HS-27A (cell line): ENCODE results near the gene JARID2.

Source experiments
- DNase-seq: peaks from one replicate; pipeline ENCODE4 v3.0.0-alpha.2; 2012; ENCODE audit warnings: low read depth, missing footprints

Gene JARID2

DNA sequence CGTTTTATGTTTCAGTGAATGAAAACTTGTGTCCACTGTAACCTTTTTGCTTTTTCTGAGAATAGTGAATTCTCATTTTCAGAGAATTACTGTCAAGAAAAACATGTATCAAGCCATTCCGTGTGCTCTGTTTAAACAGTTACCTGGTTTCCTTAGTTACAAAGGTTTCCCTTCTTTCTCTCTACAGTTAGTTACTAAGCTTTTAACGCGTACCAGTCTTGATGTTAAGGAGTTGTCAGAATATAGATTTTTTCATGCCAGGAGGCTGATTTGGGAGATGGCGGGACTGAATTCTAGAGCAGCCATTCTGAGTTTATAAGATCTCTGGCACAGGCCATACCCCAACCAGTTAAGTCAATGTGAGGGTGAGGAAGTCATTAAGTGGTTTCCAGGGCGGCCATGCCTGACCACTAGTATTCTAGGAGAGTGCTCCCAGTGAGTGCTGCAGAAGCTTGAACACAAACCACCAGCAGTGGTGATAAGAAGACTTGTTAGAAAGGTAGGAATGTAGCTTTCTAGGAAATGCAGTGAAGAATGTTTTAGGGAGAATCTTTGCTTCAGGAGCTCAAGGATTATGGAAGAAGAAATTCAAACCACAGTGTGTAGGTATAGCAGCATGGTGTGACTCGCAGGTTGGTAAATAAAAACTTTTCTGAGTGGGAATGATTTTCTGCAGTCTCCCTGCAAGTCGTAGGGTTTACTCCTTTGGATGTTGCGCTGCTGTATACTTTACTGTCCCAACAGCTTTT, 112.9 kb downstream of the JARID2 start:
- no peak for DNase-seq

DNA sequence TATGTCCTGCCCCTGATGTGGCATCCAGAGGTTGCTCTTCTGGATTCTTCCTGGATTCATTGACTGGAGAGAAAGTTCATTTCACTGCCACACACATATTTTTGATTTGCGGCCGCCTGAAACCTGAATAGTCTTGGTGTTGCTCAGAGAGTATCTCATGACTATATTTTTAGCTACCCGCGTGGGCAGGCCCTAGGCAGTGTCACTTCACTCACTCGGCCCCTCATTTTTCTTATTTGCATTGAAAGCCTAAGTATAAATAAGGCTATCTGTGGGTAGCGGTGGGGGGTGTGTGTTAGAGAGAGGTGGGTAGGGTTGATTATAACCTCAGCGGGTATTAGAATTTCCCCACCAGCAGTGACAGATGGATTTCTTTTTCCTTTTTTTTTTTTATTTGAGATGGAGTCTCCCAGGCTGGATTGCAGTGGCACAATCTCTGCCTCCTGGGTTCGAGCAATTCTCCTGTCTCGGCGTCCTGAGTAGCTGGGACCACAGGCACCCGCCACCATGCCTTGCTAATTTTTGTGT, 113.5 kb downstream of the JARID2 start:
- DNase-seq = no peak

DNA sequence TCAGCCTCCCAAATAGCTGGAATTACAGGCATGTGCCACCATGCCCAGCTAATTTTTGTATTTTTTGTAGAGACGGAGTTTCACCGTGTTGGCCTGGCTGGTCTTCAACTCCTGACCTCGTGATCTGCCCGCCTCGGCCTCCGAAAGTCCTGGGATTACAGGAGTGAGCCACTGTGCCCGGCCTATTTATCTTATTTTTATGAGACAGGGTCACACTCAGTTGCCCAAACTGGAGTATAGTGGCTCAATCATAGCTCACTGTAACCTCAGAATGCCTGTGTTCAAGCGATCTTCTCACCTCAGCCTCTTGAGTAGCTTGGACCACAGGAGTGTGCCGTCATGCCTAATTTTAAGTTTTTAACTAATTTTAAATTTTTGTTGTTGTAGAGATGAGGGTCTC, 114.4 kb downstream of the JARID2 start:
- no peak for DNase-seq

DNA sequence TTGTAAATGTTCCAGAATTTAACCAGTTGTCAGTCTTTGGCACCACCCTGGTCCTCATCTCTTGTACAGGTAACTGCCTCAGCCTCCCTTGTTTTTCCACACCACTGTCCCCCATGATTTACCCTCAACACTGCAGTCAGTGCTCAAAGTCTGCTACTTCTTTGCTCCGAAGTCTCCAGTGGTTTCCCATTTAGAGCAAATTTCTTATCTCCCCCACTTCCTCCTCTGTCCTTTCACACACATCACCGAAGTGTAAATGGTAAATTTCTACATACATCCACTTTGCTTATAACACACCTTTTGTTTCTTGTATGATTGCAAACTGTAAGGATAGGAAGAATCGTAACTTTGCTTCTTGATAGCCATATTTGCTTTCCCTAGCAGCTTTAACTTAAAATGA, 115.3 kb downstream of the JARID2 start:
- DNase-seq = no peak

DNA sequence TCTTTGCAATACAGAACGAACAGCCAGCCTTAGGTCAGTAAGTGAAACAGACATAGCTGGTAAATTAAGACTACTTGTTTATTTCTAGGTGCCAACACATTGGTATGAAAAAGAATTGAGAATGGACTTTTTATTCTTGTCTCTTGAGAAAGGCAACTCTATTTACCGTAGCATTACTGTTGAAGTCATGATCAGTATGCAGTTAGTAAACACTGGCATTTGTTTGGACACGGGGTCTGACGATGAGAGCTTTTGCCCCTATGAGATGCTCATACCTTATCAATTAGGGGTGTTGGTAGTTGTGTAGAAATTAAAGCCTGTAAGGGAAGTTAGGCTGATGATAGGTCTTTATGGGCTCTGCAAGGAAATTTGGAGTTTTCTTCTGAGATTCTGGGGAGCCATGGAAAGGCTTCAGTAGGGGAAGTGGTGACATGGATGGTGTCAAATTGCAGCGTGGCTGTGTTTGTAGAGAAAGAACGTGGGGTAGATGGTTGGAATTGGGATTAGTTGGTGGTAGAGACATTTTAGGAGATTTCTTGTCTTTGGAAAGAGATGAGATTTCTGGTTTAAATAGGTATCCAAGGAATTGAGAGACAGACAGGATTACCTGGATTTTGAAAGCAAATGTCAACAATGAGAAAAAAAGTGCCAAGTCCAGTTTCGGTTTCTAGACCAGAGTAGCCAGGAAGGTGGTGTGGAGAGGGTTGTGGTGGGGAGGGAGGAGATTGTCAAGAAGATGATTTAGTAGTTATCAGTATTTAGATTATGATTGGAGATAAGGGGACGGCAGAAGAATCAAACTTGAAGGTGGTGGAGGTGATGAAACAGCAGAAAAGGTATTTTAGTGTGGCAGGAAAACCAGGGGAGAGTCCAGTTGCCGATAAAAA, 116.6 kb downstream of the JARID2 start:
- DNase-seq = no peak

DNA sequence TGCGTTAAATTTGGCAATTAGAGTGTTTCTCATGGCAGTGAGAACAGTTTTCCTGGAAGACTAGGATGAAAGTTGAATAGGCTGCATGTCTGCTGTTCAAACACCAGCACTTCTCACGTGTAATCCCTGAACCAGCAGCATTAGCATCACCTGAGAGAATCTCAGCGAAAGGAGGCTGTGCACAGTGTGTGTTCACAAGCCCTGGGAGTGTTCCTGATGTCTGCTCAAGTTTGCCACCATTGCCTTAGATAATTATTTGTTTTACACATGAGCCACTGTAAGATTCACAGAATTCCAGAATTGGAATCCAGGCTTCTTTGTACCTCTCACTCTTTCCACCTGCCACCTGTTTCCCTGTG, 117.3 kb downstream of the JARID2 start:
- no peak for DNase-seq

DNA sequence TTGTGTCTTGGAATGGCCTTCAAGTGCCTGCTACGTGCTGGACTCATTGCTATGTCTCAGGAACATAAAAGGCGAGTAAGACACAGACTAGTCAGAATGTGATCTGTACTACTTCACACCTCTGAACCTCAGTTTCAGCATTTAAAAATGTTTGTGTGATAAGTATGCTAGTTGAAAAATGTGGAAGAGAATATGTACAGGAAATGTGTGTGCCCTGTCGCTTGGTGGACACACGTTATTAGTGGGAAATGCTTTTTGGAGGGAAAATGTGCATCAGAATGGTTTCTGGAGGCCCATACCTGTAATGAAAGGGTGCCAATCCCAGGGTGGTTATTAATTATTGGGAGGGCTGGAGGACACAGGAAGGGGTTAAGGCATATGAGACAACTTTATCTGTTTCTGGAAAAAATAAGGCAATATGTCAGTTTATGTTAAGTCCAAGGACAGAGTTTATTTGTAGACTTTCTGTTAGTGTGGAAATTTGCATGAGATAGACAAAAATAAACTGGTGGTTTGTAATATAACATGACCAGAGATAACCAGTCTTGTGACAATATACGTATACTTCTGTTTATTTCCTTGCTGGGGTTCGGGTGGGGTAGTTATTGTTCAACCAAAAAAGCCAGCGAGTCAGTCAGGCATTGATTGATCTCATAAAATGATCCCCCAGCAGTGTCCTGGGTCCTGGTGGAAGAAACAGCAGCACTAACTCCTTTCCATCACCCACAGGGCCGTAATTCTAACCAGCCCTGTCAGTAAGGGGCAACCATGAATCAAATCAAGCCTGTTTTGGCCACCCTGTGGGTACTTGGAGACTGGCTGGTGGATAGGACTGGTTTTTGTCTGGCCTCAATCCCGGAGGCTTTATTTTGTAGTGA, 117.9 kb downstream of the JARID2 start:
- no peak for DNase-seq

DNA sequence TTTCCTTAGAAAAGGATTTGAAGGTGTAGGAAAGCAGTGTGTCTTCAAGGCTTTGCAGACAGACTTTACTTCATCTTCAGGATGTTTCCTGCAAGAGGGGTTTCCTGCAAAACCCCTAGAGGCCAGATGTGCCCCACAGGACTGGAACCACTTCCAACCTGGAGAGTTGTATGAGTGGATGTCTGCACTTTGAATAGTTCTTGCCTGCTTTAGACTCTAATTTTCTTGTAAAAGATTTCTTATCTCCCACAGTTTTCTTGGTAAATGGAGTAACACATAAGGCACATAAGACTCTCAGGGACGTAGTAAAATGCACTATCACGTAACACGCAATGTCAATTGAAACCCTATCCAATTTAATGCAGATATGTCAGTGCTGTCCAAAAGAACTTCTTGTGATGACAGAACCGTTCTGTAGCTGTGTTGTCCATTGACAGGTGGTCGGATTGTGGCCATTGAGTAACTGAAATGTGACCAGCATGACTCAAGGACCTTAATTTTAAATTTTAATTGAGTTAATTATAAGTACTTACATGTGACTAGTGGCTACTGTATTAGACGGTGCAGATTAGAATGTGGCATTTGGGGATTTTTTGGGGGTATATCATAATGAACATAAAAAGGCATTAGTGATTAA, 118.7 kb downstream of the JARID2 start:
- DNase-seq = no peak

DNA sequence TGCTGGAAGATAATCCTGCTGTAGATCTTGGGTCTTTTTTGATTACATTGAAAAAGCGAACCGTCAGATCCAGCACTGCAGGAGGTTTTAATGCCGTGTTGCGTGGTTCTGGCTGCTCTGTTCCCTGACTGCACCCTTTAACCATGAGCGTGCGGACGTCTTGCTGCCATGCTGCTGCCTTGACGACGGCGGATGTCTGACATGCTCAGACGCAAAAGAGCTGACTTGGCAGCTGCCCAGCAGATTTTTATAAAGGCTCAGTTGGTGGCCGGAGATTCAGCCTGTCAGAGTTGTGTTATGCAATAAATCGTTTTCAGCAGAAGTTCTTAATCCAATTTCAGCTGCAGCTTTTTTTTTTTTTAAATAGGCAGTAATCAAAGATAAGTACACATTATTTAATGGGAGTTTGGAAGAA, 119.4 kb downstream of the JARID2 start:
- no peak for DNase-seq

DNA sequence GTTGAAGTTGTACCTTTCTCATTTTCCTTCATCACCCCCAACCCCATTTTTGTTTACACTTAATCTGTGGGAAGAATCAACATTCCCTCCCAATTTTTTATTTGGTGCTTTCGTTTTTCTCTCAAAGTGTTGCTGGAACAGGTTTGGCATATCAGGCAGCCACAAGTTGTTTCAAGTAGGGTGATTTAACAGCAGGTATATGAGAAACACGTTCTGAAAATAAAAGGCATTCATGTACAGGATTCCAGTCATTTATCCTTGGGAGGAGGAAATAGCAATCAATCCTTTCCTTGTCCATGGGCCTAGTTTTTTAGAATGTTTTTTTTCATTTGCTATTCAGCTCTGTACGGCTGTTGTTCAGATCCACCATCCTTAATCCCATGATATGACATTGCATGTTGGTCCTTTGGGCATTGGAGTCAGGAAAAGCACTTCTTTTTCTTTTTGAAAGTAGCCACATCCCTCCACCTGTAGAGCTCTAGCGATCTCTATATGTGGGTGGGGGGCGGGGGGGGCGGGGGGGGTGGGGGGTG, 120.2 kb downstream of the JARID2 start:
- DNase-seq = no peak

DNA sequence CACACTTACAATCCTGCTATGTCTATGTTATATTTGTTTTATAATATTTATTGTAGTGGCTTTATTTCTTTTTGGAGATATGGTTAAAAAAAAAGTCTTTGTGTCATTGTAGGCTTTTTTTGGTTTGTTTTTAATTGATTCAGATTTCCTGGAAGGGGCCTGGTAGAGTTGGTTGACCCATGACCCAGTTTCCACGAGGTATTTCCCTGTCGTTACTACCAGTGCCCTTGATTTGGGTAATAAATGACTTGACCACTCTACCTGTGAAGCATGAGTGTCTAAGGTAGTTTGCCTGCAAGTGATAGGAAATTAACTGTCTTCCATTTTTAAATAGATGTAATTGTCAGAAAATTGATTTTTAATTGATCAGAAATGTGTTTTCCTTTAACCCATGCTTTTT, 121.0 kb downstream of the JARID2 start:
- DNase-seq = no peak

DNA sequence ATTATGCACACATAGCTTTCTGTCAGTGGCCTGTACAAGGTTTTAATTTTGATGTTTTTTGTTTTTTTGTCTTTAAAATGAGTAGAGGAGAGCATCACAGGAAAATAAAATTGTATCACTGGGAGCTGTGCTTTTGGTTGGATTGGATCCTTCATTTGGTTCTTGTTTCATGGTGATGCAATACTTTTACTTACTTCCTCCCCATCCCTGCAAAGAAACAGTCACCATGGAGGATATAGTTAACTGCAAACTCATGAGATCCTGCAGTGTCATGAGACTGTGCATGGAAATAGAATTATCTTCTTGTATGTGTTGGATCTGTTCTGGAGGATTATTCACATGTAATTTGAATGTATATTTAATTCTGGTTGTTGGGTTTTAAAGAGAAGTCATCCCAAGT, 122.3 kb downstream of the JARID2 start:
- no peak for DNase-seq

DNA sequence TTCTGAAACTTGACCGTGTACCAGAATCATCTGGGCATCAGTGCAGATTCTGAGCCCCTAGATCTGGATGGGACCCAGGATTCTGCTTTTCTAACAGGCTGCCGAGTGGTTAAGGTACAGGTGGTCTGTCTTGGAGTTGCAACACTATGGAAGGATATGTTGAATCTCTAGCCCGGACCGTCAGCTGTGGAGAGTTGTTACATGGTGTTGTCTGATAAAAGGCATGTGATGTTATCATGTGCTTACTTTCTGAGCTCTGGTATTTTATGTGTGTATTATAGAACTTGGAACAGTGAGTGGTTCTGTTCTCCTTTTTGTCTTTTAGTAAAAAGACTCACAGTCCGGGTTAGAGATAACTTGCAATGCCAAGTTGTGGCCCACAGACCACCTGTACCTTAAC, 123.0 kb downstream of the JARID2 start:
- no peak for DNase-seq

DNA sequence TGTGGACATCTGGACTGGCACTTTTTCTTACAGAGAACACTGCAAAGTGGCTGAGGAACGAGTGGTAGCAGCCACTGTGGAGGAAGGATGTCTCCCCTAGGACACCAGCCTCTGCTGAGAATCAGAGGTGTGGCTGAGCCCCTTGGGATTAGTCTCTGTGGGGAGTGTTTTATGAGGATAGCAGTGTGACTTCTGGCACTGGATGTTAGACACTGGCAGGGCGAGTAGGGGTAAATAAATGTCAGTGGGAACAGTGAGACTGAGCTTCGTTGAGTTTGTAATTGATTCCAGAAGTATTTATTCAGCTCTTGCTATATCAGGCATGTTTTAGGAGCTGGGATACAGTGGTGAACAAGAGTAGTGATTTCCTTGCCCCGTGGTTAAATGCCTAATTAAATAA, 124.0 kb downstream of the JARID2 start:
- DNase-seq = no peak

DNA sequence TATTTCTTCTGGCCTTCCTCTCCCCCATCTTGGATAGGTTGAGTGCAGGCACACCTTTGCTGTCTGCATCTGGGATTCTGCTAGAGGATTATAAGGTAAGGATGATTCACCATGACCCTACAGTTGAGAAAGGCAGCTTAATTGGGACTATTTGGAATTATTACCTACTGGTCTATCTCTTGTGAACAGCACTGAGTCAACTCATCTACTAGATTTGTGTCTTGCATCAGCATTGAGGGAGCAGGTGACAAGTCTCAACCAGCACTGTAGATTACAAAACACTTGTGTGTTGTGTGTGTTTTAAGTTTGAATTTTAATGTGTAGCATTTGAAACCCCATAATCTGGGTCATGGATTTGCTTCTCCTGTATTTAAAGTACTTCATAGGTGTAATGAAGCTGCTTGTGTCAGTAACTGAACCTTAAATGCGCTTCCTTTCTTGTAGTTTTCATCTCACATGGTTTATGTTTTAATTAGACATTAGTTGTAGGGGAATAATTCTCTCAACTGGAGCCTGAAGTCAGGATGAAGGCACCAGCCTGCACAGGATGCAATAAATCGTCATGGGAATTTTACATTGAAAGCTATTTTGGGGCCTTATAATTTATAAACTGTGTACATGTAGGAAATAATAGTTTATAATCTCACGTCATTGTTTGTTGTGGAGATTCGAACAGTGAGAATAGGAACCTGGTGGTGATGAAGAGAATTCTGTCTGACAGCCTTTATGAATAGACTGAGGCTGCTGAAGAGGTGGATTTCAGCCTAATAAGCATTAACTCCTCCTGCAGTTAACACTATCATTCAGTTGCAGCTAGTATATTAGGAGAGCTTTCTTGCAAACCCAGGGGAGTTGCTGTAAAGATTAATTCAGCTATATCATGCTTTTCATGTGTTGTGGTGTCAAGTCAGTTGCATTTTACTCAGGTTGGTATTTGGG, 125.1 kb downstream of the JARID2 start:
- DNase-seq = no peak

DNA sequence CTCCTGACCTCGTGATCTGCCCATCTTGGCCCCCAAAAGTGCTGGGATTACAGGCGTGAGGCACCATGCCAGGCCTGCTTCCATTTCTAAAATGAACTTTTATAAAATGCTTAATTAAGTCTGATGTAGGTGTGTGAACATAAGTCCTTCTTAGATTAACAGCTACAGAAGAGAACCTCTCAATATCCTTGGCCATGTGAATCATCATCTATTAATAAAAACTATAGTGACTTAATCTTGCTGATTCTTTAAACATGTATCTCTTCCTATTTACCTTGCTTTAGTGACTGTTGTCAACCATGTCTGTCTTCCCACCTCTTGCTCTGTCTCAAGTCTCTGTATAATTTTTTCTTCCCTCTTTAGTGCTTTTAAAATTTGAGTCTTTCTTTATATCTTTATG, 127.1 kb downstream of the JARID2 start:
- DNase-seq = no peak

DNA sequence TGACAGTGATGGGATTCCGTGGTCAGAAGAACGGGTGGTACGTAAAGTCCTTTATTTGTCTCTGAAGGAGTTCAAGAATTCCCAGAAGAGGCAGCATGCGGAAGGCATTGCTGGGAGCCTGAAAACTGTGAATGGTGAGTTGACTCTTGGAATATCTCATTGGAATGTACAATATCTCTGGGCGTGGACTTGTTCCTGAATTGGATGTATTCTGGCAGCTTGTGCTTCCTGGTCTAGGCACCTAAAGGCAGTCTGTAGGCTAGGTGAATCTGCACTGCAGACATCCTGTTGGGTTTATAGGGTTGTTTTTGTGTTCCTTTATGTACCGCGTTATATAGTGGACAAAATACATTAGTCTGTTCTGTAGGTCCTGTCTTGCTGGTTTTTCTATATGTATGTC, 128.2 kb downstream of the JARID2 start:
- DNase-seq = no peak

DNA sequence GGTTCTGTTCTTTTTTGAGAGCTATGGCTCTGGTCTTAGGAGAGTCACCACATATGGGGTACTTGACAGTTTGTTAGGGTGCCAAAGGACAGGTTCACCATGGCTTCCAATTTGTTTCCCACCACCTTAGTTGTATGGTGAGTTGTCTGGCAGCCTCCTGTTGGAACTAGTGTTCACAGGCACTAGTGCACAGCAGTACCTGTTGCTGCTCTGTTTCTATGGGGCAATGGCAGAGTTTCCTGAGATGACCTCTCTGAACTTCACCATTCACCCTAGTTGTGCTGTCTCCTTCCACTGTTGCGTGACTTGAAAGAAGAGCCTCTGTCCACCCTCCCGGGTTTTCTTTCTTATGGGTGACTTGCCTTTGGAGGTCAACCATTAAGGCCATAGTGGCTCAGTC, 129.1 kb downstream of the JARID2 start:
- DNase-seq = no peak

DNA sequence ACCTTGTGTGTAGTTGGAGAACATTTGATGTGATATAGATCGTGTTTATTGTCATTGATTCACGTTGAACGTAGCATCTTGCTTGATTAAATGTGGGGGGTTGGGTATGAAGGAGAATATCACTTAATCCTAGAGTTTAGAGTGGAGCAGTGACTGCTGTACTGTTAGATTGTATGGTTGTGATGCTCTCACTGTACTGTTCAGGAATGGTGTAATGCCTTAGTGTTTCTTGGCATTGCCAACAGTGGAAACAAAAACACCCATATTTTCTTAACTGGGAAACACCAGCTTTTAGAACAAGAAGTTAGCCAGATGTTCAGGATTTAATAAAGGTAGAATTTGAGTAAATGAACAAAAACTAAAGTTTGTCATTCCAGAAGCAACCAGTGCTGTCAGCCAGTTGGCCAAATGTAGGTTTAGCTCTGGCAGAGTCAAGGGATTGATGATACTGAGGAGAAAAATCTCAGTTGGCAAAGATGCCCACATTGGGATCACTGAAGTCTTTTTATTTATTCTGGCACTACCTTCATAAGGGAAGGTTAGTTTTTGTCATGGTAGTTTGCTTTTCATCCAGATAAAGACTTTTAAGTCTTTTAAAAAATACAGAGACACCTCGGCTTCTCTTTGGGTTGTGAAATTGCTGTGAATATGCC, 129.9 kb downstream of the JARID2 start:
- DNase-seq = no peak
